ENCODE measurements around the gene ARHGEF28. TPM values are rescaled to one million over a fixed set of nuclear protein-coding genes. Genes with fewer than 3 reads are reported as not detected.

ARHGEF28 gene
- total and polyA plus RNA-seq, 9 of the 15 experiments (the other 6 are each of a cell fraction or from before 2014, with no cell fraction given): 0.27 TPM; not detected in 8

DNA sequence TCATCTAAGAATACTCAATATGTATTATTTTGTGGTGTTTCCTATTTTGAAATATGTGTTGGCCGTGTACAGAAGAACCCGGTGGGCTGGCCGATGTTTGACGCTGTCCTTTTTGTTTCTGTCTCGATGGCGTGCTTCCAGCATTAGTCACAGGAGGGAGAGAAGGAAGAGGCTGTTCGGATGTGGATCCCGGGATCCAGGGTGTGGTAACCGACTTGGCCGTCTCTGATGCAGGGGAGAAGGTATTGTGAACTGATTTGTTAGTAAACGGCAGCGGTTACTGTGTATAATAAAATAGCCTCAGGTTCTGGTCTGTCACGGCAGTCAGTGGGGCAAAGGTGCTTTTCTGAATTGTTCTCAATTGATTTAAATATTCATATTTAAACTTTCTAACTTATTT, 275.0 kb downstream of the ARHGEF28 start:
- DNase-seq (ENCODE audit: extremely low read depth in 1 of 4, low spot score in 3 of 4): no peak
- Histone ChIP-seq H3K4me2 (ENCODE audit: insufficient read depth, low read length) (no peak overlapping the region), H3K9me3 (replicated peaks; ENCODE audit: control insufficient read depth, insufficient read depth, low read depth, low read length) (no peaks in the 10 kb centered on the region), H3K4me1 (replicated peaks in 1 of 2; ENCODE audit: control insufficient read depth in 2 of 2, insufficient read depth in 2 of 2, low read length in 2 of 2) (no peaks in the 10 kb centered on the region), H3K27me3 (ENCODE audit: control insufficient read depth in 2 of 2, insufficient read depth in 2 of 2, low read length in 2 of 2) (peaks cover 9 to 28% of the 10 kb centered on the region in 2 experiments), H4K20me1 (replicated peaks; ENCODE audit: control insufficient read depth, insufficient read depth, low read length) (no peaks in the 10 kb centered on the region), H3K36me3 (ENCODE audit: control insufficient read depth, insufficient read depth, low read length) (no peaks in the 10 kb centered on the region), H3K9ac (ENCODE audit: insufficient read depth in 1 of 2, low read depth in 2 of 2, low read length in 2 of 2) (no peak overlapping the region), H2AFZ (ENCODE audit: low read depth, low read length) (no peak overlapping the region), H3K79me2 (ENCODE audit: control insufficient read depth, insufficient read depth, low read length) (no peaks in the 10 kb centered on the region), H3K27ac (ENCODE audit: extremely low read depth, low read depth, low read length) (no peak overlapping the region), H3K9me1 (ENCODE audit: control insufficient read depth, insufficient read depth, low read length) (no peaks in the 10 kb centered on the region), H3K4me3 (no peak overlapping the region)
- WGBS (ENCODE audit: insufficient coverage, low coverage, missing lambda C conversion rate): under 1% methylated on average over 13 of the region's 13 CpGs
- FAIRE-seq: no peak
- CTCF ChIA-PET (ENCODE audit: low intra/inter-chr PET ratio): interaction anchor here (2.7 kb wide), 1 partner anchor 747 kb away, joined by 23 read pairs; no protein-coding TSS in a partner anchor
- BruUV-seq (replicated peaks): no TSS peak
- TF ChIP-seq ZNF134 (CRISPR knock-in tag; conservative IDR thresholded peaks at IDR 0.05): no peak
- no peak for TF ChIP-seq EZH2 (IDR thresholded peaks at IDR 0.05; ENCODE audit: borderline replicate concordance, low read depth, low read length)
- no peak for TF ChIP-seq ZNF41 (CRISPR knock-in tag; conservative IDR thresholded peaks at IDR 0.05)
- TF ChIP-seq CREB3 (tag; conservative IDR thresholded peaks at IDR 0.05; ENCODE audit: low read depth): no peak
- no peak for TF ChIP-seq CGGBP1 (CRISPR knock-in tag; IDR thresholded peaks at IDR 0.05)
- TF ChIP-seq, protein P1, sequence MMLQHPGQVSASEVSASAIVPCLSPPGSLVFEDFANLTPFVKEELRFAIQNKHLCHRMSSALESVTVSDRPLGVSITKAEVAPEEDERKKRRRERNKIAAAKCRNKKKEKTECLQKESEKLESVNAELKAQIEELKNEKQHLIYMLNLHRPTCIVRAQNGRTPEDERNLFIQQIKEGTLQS (IDR thresholded peaks at IDR 0.05): no peak
- TF ChIP-seq, protein P1 (CRISPR knock-in tag; conservative IDR thresholded peaks at IDR 0.05): no peak
- no peak for TF ChIP-seq U2AF1 (optimal IDR thresholded peaks at IDR 0.05; ENCODE audit: low read depth, low read length)
- TF ChIP-seq SMAD3 (CRISPR knock-in tag; conservative IDR thresholded peaks at IDR 0.05): no peak
- no peak for TF ChIP-seq ZNF311 (CRISPR knock-in tag; IDR thresholded peaks at IDR 0.05)
- no peak for TF ChIP-seq NRF1 (conservative IDR thresholded peaks at IDR 0.05 in 1 of 2, IDR thresholded peaks at IDR 0.05 in 1 of 2)
- no peak for TF ChIP-seq NR2F6 (CRISPR knock-in tag; IDR thresholded peaks at IDR 0.05)
- POLR2A ChIA-PET: no interaction called here
- no peak for ATAC-seq
- in situ Hi-C loops (cut with MboI): loop anchor here (5.0 to 10.0 kb wide), 2 partner anchors 746 to 1014 kb away; no protein-coding TSS in a partner anchor
- intact Hi-C loops (cut with micrococcal nuclease): no loop called here
